BLaER1 (cell line): ENCODE measurements around the gene SEMA4F.

ENCODE experiments used
- H3K27ac ChIP-seq: shearing (Covaris generic); formaldehyde crosslinking; 2 replicates; pipeline ENCODE4 v1.8.1; 2022
- H3K27me3 ChIP-seq: shearing (Covaris generic); formaldehyde crosslinking; 2 replicates; pipeline ENCODE4 v1.8.1; 2022
- H3K36me3 ChIP-seq: shearing (Covaris generic); formaldehyde crosslinking; 2 replicates; pipeline ENCODE4 v1.8.1; 2022
- H3K4me1 ChIP-seq: shearing (Covaris generic); formaldehyde crosslinking; 2 replicates; pipeline ENCODE4 v1.8.1; 2022
- H3K4me2 ChIP-seq: shearing (Covaris generic); formaldehyde crosslinking; 2 replicates; pipeline ENCODE4 v1.8.1; 2022
- H3K4me3 ChIP-seq: shearing (Covaris generic); formaldehyde crosslinking; 2 replicates; pipeline ENCODE4 v1.8.1; 2022
- H3K9ac ChIP-seq: shearing (Covaris generic); formaldehyde crosslinking; 2 replicates; pipeline ENCODE4 v1.8.1; 2022
- H3K9me3 ChIP-seq: shearing (Covaris generic); formaldehyde crosslinking; 2 replicates; pipeline ENCODE4 v1.8.1; 2022
- H4K20me1 ChIP-seq: shearing (Covaris generic); formaldehyde crosslinking; 2 replicates; pipeline ENCODE4 v1.8.1; 2022
- Cebpa-rat ChIP-seq: shearing (Covaris generic); IDR thresholded peaks from 2 replicates; pipeline ENCODE4 v1.8.1; 2022

Gene SEMA4F

GRCh38 chr2:74715880-74716279 lies 61.8 kb downstream of the SEMA4F start:
- H3K4me2 ChIP-seq, result peak overlapping the region; percentile 96
- peaks cover 17% of the 10 kb centered on the region for H3K27me3 ChIP-seq
- H4K20me1 ChIP-seq, result no peaks in the 10 kb centered on the region
- no peak overlapping the region for H3K27ac ChIP-seq
- H3K36me3 ChIP-seq, result no peaks in the 10 kb centered on the region
- peak overlapping the region; percentile 74; the same call in 1 of the 2 replicates for H3K9ac ChIP-seq
- TF ChIP-seq Cebpa-rat, result no peak
- peaks cover 9% of the 10 kb centered on the region for H3K4me1 ChIP-seq
- H3K9me3 ChIP-seq, result no peaks in the 10 kb centered on the region
- H3K4me3 ChIP-seq, result peak overlapping the region; percentile 74

- H3K9me3 ChIP-seq, result no peaks in the 10 kb centered on the region
- no peaks in the 10 kb centered on the region for H3K36me3 ChIP-seq
- no peak overlapping the region for H3K4me2 ChIP-seq
- no peak overlapping the region for H3K27ac ChIP-seq
- H4K20me1 ChIP-seq, result no peaks in the 10 kb centered on the region
- peaks cover 17% of the 10 kb centered on the region for H3K27me3 ChIP-seq
- H3K9ac ChIP-seq, result no peak overlapping the region
- no peak overlapping the region for H3K4me3 ChIP-seq
- H3K4me1 ChIP-seq, result peaks cover 9% of the 10 kb centered on the region
- TF ChIP-seq Cebpa-rat, result no peak
Measured at GRCh38 chr2:74719066-74719465, 65.0 kb downstream of the SEMA4F start.

DNA sequence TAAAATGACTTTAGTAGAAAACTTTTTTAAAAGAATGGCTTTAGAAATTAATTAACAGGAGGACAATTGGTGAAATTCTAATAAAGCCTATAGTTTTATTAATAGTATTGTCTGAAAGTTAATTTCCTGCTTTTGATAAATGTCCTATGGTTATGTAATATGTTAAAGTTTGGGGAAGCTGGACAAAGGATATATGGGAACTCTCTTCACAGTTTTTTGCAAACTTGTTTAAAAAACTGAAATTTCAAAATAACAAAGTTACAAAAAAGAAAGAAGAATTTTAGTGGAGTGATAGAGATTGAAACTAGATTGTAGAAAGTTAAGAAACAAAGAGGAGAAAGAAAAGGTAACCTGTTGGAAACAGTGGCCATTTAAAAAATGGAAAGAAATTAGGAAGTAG lies 67.3 kb downstream of the SEMA4F start:
- H3K4me2 ChIP-seq, result no peak overlapping the region
- H3K4me3 ChIP-seq, result no peak overlapping the region
- TF ChIP-seq Cebpa-rat, result no peak
- peaks cover 5% of the 10 kb centered on the region for H3K27me3 ChIP-seq
- H4K20me1 ChIP-seq, result no peaks in the 10 kb centered on the region
- H3K9me3 ChIP-seq, result no peaks in the 10 kb centered on the region
- H3K4me1 ChIP-seq, result peaks cover 10% of the 10 kb centered on the region; the same call in 1 of the 2 replicates
- H3K27ac ChIP-seq, result no peak overlapping the region
- no peak overlapping the region for H3K9ac ChIP-seq
- H3K36me3 ChIP-seq, result no peaks in the 10 kb centered on the region

DNA sequence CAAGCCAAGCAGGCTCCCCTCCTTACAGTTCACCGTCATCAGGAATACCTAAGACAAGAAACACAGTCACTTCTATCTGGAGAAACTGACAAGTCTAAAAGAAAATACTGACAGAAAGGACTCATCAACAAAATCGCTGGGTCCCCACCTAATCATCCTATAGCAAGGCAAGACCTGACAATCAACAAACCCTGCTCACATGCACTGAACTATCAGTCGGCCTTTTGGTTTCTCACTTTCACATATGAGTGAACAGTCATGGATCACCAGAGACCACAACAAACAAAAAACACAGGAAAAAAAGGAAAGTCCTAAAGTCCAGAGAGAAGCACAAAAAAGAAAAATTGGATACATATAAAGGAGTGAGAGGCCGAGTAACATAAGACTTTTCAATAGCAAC lies 70.4 kb downstream of the SEMA4F start:
- H3K27ac ChIP-seq, result no peak overlapping the region
- H3K27me3 ChIP-seq, result no peaks in the 10 kb centered on the region
- no peak overlapping the region for H3K9ac ChIP-seq
- no peaks in the 10 kb centered on the region for H3K36me3 ChIP-seq
- no peak overlapping the region for H3K4me3 ChIP-seq
- 0 out of 2 replicates have a peak overlapping the region, but pooled peaks have one; percentile 12 for H3K4me2 ChIP-seq
- no peak for TF ChIP-seq Cebpa-rat
- H3K9me3 ChIP-seq, result peaks cover 8% of the 10 kb centered on the region
- H3K4me1 ChIP-seq, result peaks cover 9% of the 10 kb centered on the region; the same call in 1 of the 2 replicates
- no peaks in the 10 kb centered on the region for H4K20me1 ChIP-seq

- Histone ChIP-seq H3K4me3 (no peak overlapping the region), H4K20me1 (no peaks in the 10 kb centered on the region), H3K36me3 (no peaks in the 10 kb centered on the region), H3K9me3 (peaks cover 16% of the 10 kb centered on the region), H3K9ac (no peak overlapping the region), H3K4me2 (no peak overlapping the region), H3K27me3 (no peaks in the 10 kb centered on the region), H3K4me1 (peaks cover 9% of the 10 kb centered on the region; the same call in 1 of the 2 replicates), H3K27ac (no peak overlapping the region)
- TF ChIP-seq Cebpa-rat, result no peak
Measured at GRCh38 chr2:74725287-74725686, 71.2 kb downstream of the SEMA4F start.

- Histone ChIP-seq H3K36me3 (no peaks in the 10 kb centered on the region), H3K4me2 (no peak overlapping the region), H3K9me3 (peaks cover 22% of the 10 kb centered on the region), H4K20me1 (no peaks in the 10 kb centered on the region), H3K27me3 (no peaks in the 10 kb centered on the region), H3K27ac (no peak overlapping the region), H3K4me1 (peaks cover 18% of the 10 kb centered on the region; the same call in 1 of the 2 replicates), H3K9ac (no peak overlapping the region), H3K4me3 (no peak overlapping the region)
- no peak for TF ChIP-seq Cebpa-rat
Measured at GRCh38 chr2:74728842-74729241, 74.8 kb downstream of the SEMA4F start.

DNA sequence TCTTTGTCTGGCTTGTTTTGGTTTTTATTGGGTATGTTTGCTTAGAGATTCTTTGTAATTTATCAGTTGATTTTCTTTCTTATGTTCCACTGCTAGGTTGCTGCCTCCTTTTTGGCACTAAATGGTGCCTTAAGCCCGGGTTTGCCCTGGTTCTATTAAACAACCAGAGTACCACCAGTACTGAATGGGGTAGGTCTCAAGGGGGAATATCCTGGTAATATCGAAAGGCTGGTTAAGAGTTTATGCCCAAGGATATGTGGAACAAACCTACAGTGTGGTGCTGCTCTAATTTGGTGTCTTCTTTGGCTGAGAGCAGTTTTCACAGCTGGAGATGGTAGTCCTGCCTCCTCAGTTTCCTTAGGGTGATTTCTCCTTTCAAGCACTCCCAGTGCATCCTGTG lies 76.5 kb downstream of the SEMA4F start:
- Histone ChIP-seq H3K9ac (no peak overlapping the region), H3K4me3 (no peak overlapping the region), H3K9me3 (peaks cover 27% of the 10 kb centered on the region), H3K27ac (no peak overlapping the region), H3K36me3 (no peaks in the 10 kb centered on the region), H4K20me1 (no peaks in the 10 kb centered on the region), H3K4me2 (no peak overlapping the region), H3K4me1 (peaks cover 8% of the 10 kb centered on the region; the same call in 1 of the 2 replicates), H3K27me3 (no peaks in the 10 kb centered on the region)
- TF ChIP-seq Cebpa-rat, result no peak
